Pericardium fibroblast (primary cell): Measurements from ENCODE around the gene LYPD8. TPM values are rescaled to one million over a fixed set of nuclear protein-coding genes. Genes with fewer than 3 reads are reported as not detected.

Experiments
- total RNA-seq: library from RNA; depleted of rRNA; stranded (reverse); fragments of >200 nt; gene quantifications from 2 replicates; pipeline ENCODE4 v1.2.3, GENCODE V29; 2015

Gene LYPD8
- not detected in 2 replicates for total RNA-seq

GRCh38 chr1:248755517-248755916 is at the start of gene LYPD8:
TSS of gene LYPD8 (minus strand) at chr1:248755759. CDS start at chr1:248751081, 4,678 bp downstream.

GRCh38 chr1:248702714-248703113 is 52.8 kb downstream of the LYPD8 start, which contains the start of gene OR14I1:
TSS of gene OR14I1 (minus strand) at chr1:248702766.

Other genes starting within 250 kb of the LYPD8 start
- not detected in 2 replicates for gene OR2G6, start 247.7 kb downstream of the LYPD8 start, total RNA-seq
- gene OR2T29, start 193.0 kb downstream of the LYPD8 start, total RNA-seq, result not detected in 2 replicates
- gene OR2T34, start 181.0 kb downstream of the LYPD8 start, total RNA-seq, result not detected in 2 replicates
- gene OR2T10, start 158.1 kb downstream of the LYPD8 start, total RNA-seq, result not detected in 2 replicates
- not detected in 2 replicates for gene OR2T11, start 120.7 kb downstream of the LYPD8 start, total RNA-seq
- gene OR2T35, start 110.5 kb downstream of the LYPD8 start, total RNA-seq, result not detected in 2 replicates
- gene OR2T27, start 100.2 kb downstream of the LYPD8 start, total RNA-seq, result not detected in 2 replicates
- not detected in 2 replicates for gene OR14I1, start 53.0 kb downstream of the LYPD8 start, total RNA-seq
- gene SH3BP5L, start 70.2 kb upstream of the LYPD8 start, total RNA-seq, result 14.3 and 23.2 TPM in 2 replicates
- 17.2 and 20.5 TPM in 2 replicates for gene ZNF672, start 82.5 kb upstream of the LYPD8 start, total RNA-seq
- gene ZNF692, start 103.3 kb upstream of the LYPD8 start, total RNA-seq, result 14.3 and 34.2 TPM in 2 replicates
- gene PGBD2, start 150.5 kb upstream of the LYPD8 start, total RNA-seq, result 1.4 and 5.4 TPM in 2 replicates